ENCODE results near the gene CDC25C.

Gene CDC25C

GRCh38 chr5:138349852-138350562, 18.4 kb upstream of the CDC25C start:
- no peak for TF ChIP-seq CTCF (IDR thresholded peaks at IDR 0.05; ENCODE audit: insufficient read depth, low read depth, low read length, missing control alignments)
- DNase-seq (ENCODE audit: low read depth) = peak; percentile 81
- no peak overlapping the region for H3K4me3 ChIP-seq (ENCODE audit: low read length)

GRCh38 chr5:138346889-138347288, 15.3 kb upstream of the CDC25C start:
- no peak overlapping the region for H3K4me3 ChIP-seq (ENCODE audit: low read length)
- TF ChIP-seq CTCF (IDR thresholded peaks at IDR 0.05; ENCODE audit: insufficient read depth, low read depth, low read length, missing control alignments) = no peak
- DNase-seq (ENCODE audit: low read depth) = no peak

GRCh38 chr5:138344887-138345622, 13.5 kb upstream of the CDC25C start:
- no peak for TF ChIP-seq CTCF (IDR thresholded peaks at IDR 0.05; ENCODE audit: insufficient read depth, low read depth, low read length, missing control alignments)
- no peak for DNase-seq (ENCODE audit: low read depth)
- H3K4me3 ChIP-seq (ENCODE audit: low read length) = no peak overlapping the region

GRCh38 chr5:138340008-138340407, 8.4 kb upstream of the CDC25C start:
- DNase-seq (ENCODE audit: low read depth) = no peak
- TF ChIP-seq CTCF (IDR thresholded peaks at IDR 0.05; ENCODE audit: insufficient read depth, low read depth, low read length, missing control alignments) = no peak
- peak overlapping the region; percentile 87 for H3K4me3 ChIP-seq (ENCODE audit: low read length)

- no peak for DNase-seq (ENCODE audit: low read depth)
- peak overlapping the region; percentile 87 for H3K4me3 ChIP-seq (ENCODE audit: low read length)
- TF ChIP-seq CTCF (IDR thresholded peaks at IDR 0.05; ENCODE audit: insufficient read depth, low read depth, low read length, missing control alignments) = no peak
These were observed 7.9 kb upstream of the CDC25C start for GRCh38 chr5:138339464-138339863.

GRCh38 chr5:138339091-138339456, 7.5 kb upstream of the CDC25C start:
- H3K4me3 ChIP-seq (ENCODE audit: low read length) = peak overlapping the region; percentile 87
- TF ChIP-seq CTCF (IDR thresholded peaks at IDR 0.05; ENCODE audit: insufficient read depth, low read depth, low read length, missing control alignments) = no peak
- peak; percentile 36 for DNase-seq (ENCODE audit: low read depth)

All from epithelial cell of esophagus (primary cell).